ENCODE results near the gene POLR1A. TPM values are rescaled to one million over a fixed set of nuclear protein-coding genes. Genes with fewer than 3 reads are reported as not detected.
A peak's percentile ranks its signal among the peaks of the same experiment; 100 is the strongest.

The POLR1A gene
- total RNA-seq, 4 donors from 2014 or later: 11.9 to 16.9 (median 13.5) TPM

GRCh38 chr2:86075886-86076285 is 29.8 kb downstream of the POLR1A start:
- intact Hi-C loops (cut with DNase I; ENCODE audit: low total_unique reads): loop anchor here (5.0 kb wide), 2 partner anchors 189 to 249 kb away; partner anchors contain the start of gene ST3GAL5
- 97 to 99% methylated on average over 5 of the region's 5 CpGs for WGBS, 2 donors
- H3K4me3 ChIP-seq (ENCODE audit: low read depth, poor library complexity, severe bottlenecking): no peak overlapping the region
- TF ChIP-seq CTCF (IDR thresholded peaks at IDR 0.05): no peak
- TF ChIP-seq POLR2A (IDR thresholded peaks at IDR 0.05): no peak
- DNase-seq (ENCODE audit: low spot score in 2 of 2): no peak

GRCh38 chr2:86074811-86075210 is 30.9 kb downstream of the POLR1A start:
- intact Hi-C loops (cut with DNase I; ENCODE audit: low total_unique reads): loop anchor here (5.0 kb wide), 2 partner anchors 188 to 248 kb away; partner anchors contain the start of gene ST3GAL5
- DNase-seq (ENCODE audit: low spot score in 2 of 2): no peak
- TF ChIP-seq POLR2A (IDR thresholded peaks at IDR 0.05): no peak
- TF ChIP-seq CTCF (IDR thresholded peaks at IDR 0.05): no peak
- WGBS, 2 donors: 94 to 96% methylated on average over 14 to 15 of the region's 15 CpGs
- no peak overlapping the region for H3K4me3 ChIP-seq (ENCODE audit: low read depth, poor library complexity, severe bottlenecking)

GRCh38 chr2:86074256-86074655 is 31.4 kb downstream of the POLR1A start:
- 92 to 98% methylated on average over 3 of the region's 3 CpGs for WGBS, 2 donors
- intact Hi-C loops (cut with DNase I; ENCODE audit: low total_unique reads): no loop called here
- no peak for DNase-seq (ENCODE audit: low spot score in 2 of 2)
- H3K4me3 ChIP-seq (ENCODE audit: low read depth, poor library complexity, severe bottlenecking): no peak overlapping the region
- TF ChIP-seq CTCF (IDR thresholded peaks at IDR 0.05) (no peak), POLR2A (IDR thresholded peaks at IDR 0.05) (no peak)

GRCh38 chr2:86073225-86073624 is 32.5 kb downstream of the POLR1A start:
- TF ChIP-seq POLR2A (IDR thresholded peaks at IDR 0.05) (no peak), CTCF (IDR thresholded peaks at IDR 0.05) (no peak)

GRCh38 chr2:86072271-86072858 is 33.3 kb downstream of the POLR1A start:
- WGBS, 2 donors: 26 to 36% methylated on average over 9 of the region's 9 CpGs
- TF ChIP-seq CTCF (IDR thresholded peaks at IDR 0.05) (no peak), POLR2A (IDR thresholded peaks at IDR 0.05) (no peak)
- peak in 1 of 2 donors; percentile 53 for DNase-seq (ENCODE audit: low spot score in 2 of 2)
- H3K4me3 ChIP-seq (ENCODE audit: low read depth, poor library complexity, severe bottlenecking): no peak overlapping the region
- intact Hi-C loops (cut with DNase I; ENCODE audit: low total_unique reads): no loop called here

More at GRCh38 chr2:86073225-86073624, 32.5 kb downstream of the POLR1A start:
- DNase-seq (ENCODE audit: low spot score in 2 of 2): no peak
- 77 to 88% methylated on average over 1 of the region's 1 CpG for WGBS, 2 donors
- H3K4me3 ChIP-seq (ENCODE audit: low read depth, poor library complexity, severe bottlenecking): no peak overlapping the region
- intact Hi-C loops (cut with DNase I; ENCODE audit: low total_unique reads): no loop called here

- 80 to 84% methylated on average over 2 of the region's 2 CpGs for WGBS, 2 donors
- DNase-seq (ENCODE audit: low spot score in 2 of 2): no peak
- intact Hi-C loops (cut with DNase I; ENCODE audit: low total_unique reads): no loop called here
- TF ChIP-seq POLR2A (IDR thresholded peaks at IDR 0.05) (no peak), CTCF (IDR thresholded peaks at IDR 0.05) (no peak)
- H3K4me3 ChIP-seq (ENCODE audit: low read depth, poor library complexity, severe bottlenecking): no peak overlapping the region
Measured at GRCh38 chr2:86070868-86071267, 34.8 kb downstream of the POLR1A start.
